Cardiac muscle cell (in vitro differentiated cells and primary cell): ENCODE data around the gene GRIN1. TPM values are rescaled to one million over a fixed set of nuclear protein-coding genes. Genes with fewer than 3 reads are reported as not detected.

ENCODE experiments used
- DNase-seq, 2 donors: peaks; one replicate each; pipeline versions ENCODE4 v3.0.0 to v3.0.0-alpha.2; 2010 to 2017; ENCODE audit warnings: low read depth in 1 of 2, low spot score in 1 of 2
- H3K27ac ChIP-seq: fragments of 200-600 bp; sonication (generic); 2 replicates; pipeline ENCODE4 v1.5.1; 2016
- H3K27me3 ChIP-seq: fragments of 200-600 bp; sonication (generic); 2 replicates; pipeline ENCODE4 v1.6.0; 2016; ENCODE audit warnings: control low read depth
- H3K36me3 ChIP-seq: fragments of 200-600 bp; sonication (generic); 2 replicates; pipeline ENCODE4 v1.5.1; 2016; ENCODE audit warnings: control low read depth
- H3K4me1 ChIP-seq: fragments of 200-600 bp; sonication (generic); 2 replicates; pipeline ENCODE4 v1.8.1; 2017; ENCODE audit warnings: low read depth, mild to moderate bottlenecking, mixed run types
- H3K4me3 ChIP-seq: fragments of 200-600 bp; sonication (generic); 2 replicates; pipeline ENCODE4 v1.5.1; 2016; ENCODE audit warnings: mild to moderate bottlenecking
- H3K9me3 ChIP-seq: fragments of 200-600 bp; sonication (generic); 2 replicates; pipeline ENCODE4 v1.5.1; 2017; ENCODE audit warnings: low read depth, mild to moderate bottlenecking, control low read depth
- polyA plus RNA-seq: library from polyadenylated mRNA; unstranded; fragments of >200 nt; fragmentation: Nextera tagmentation; extraction: Ambion mirVana; gene quantifications from 2 replicates; pipeline ENCODE4 v1.2.1, GENCODE V29; 2016
- total RNA-seq: library from RNA; depleted of rRNA; stranded (reverse); fragments of >200 nt; gene quantifications from 2 replicates; pipeline ENCODE4 v1.2.3, GENCODE V29; 2016
- TF ChIP-seq, protein P1 (sequence below): IDR thresholded peaks from 2 replicates; pipeline ENCODE4 v1.5.1; 2012; ENCODE audit warnings: low read depth, mild to moderate bottlenecking, low read length

The GRIN1 gene
- total and polyA plus RNA-seq, 2 experiments from 2014 or later, result 0.03 to 0.22 TPM

GRCh38 chr9:137110147-137110910 is 28.6 kb upstream of the GRIN1 start:
- Histone ChIP-seq H3K36me3 (peaks cover 13% of the 10 kb centered on the region), H3K9me3 (no peaks in the 10 kb centered on the region), H3K27ac (no peak overlapping the region), H3K4me1 (peaks cover 7% of the 10 kb centered on the region), H3K4me3 (no peak overlapping the region), H3K27me3 (peaks cover 6% of the 10 kb centered on the region)
- TF ChIP-seq, protein P1, sequence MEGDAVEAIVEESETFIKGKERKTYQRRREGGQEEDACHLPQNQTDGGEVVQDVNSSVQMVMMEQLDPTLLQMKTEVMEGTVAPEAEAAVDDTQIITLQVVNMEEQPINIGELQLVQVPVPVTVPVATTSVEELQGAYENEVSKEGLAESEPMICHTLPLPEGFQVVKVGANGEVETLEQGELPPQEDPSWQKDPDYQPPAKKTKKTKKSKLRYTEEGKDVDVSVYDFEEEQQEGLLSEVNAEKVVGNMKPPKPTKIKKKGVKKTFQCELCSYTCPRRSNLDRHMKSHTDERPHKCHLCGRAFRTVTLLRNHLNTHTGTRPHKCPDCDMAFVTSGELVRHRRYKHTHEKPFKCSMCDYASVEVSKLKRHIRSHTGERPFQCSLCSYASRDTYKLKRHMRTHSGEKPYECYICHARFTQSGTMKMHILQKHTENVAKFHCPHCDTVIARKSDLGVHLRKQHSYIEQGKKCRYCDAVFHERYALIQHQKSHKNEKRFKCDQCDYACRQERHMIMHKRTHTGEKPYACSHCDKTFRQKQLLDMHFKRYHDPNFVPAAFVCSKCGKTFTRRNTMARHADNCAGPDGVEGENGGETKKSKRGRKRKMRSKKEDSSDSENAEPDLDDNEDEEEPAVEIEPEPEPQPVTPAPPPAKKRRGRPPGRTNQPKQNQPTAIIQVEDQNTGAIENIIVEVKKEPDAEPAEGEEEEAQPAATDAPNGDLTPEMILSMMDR, result no peak
- DNase-seq, result no peak

GRCh38 chr9:137110911-137111787 is 27.8 kb upstream of the GRIN1 start:
- Histone ChIP-seq H3K4me1 (peaks cover 15% of the 10 kb centered on the region), H3K36me3 (peaks cover 7% of the 10 kb centered on the region), H3K27me3 (peaks cover 6% of the 10 kb centered on the region), H3K4me3 (no peak overlapping the region), H3K27ac (no peak overlapping the region), H3K9me3 (no peaks in the 10 kb centered on the region)
- TF ChIP-seq, protein P1, result no peak
- no peak for DNase-seq

GRCh38 chr9:137111788-137112563 is 27.0 kb upstream of the GRIN1 start:
- DNase-seq, result no peak
- H3K4me3 ChIP-seq, result no peak overlapping the region
- no peaks in the 10 kb centered on the region for H3K9me3 ChIP-seq
- peaks cover 6% of the 10 kb centered on the region for H3K27me3 ChIP-seq
- TF ChIP-seq, protein P1, result no peak
- peaks cover 3% of the 10 kb centered on the region for H3K36me3 ChIP-seq
- no peak overlapping the region for H3K27ac ChIP-seq
- peaks cover 23% of the 10 kb centered on the region for H3K4me1 ChIP-seq

DNA sequence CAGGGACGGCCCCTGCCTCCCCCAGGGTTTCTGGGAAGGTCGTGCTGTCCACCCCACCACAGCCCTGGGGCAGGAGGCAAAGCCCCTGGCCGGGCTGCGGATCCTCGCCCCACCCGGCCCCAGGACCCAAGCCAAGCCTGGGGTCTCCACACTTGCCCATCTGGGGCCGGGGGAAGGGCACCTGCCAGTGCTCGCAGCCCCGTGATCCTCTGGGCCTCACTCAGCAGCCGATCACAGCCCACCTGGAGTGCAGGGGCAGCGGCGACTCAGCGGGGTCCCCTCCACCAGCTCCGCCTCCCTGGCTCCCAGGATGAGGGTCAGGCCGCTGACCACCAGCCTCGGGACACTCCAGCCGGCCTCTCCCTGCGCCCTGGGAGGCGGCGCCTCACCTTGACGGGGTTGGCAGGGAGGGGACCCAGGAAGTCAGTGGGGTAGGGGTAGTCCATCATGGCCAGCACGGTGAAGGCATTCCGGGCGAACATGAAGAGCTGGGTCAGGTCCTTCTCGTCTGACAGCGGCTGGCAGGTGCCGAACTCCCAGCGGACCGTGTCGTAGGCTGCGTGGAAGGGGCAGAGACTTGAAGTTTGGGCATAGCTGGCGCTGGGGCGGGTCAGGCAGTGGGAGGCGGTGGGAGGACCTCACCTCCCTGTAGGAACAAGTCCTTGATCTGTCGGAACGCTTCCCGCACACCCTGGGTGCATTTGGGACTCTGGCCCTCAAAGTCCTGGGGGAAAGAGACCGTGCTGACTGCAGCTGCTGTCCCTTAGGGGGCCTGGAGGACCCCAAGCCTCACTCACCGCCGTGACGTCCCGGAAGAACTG is 26.2 kb upstream of the GRIN1 start:
- no peak overlapping the region for H3K4me3 ChIP-seq
- TF ChIP-seq, protein P1, result no peak
- no peaks in the 10 kb centered on the region for H3K9me3 ChIP-seq
- no peak for DNase-seq
- peaks cover 6% of the 10 kb centered on the region for H3K27me3 ChIP-seq
- peaks cover 29% of the 10 kb centered on the region for H3K4me1 ChIP-seq
- H3K27ac ChIP-seq, result no peak overlapping the region
- H3K36me3 ChIP-seq, result peaks cover 3% of the 10 kb centered on the region
